IMR-90 (cell line): ENCODE measurements around the gene ADARB2. TPM values are rescaled to one million over a fixed set of nuclear protein-coding genes. Genes with fewer than 3 reads are reported as not detected.

ENCODE experiments used
- ATAC-seq: fragments of 200-7000 bp; cut with Tn5 transposase; 2 replicates; pipeline ENCODE4 v1.9.1; 2020; ENCODE audit warnings: low read depth, mild to moderate bottlenecking, moderate library complexity
- BruUV-seq: library from RNA; stranded (reverse); fragments of 400-500 nt; replicated peaks from 2 replicates; lab custom pipeline; 2021; lab: Mats Ljungman, UMichigan
- CTCF ChIA-PET: fragments of 300-600 bp; formaldehyde crosslinking; extraction: SDS; loops from one replicate; lab custom pipeline; 2021; ENCODE audit warnings: antibody characterized with exemption; lab: Yijun Ruan, JAX
- POLR2A ChIA-PET: fragments of 300-600 bp; sonication (Branson Sonifier 250); formaldehyde crosslinking; loops from one replicate; lab custom pipeline; 2022; ENCODE audit warnings: antibody characterized with exemption; ENCODE audit not compliant: unreplicated experiment; lab: Charles Lee
- DNase-seq: peaks from one replicate; pipeline ENCODE4 v3.0.0; 2013
- H2AFZ ChIP-seq: replicated peaks from 2 replicates; pipeline ENCODE3; 2013; ENCODE audit warnings: low read length, mild to moderate bottlenecking; ENCODE audit not compliant: poor library complexity
- H2AK5ac ChIP-seq: 2 replicates; pipeline ENCODE4 v1.6.1; 2013; ENCODE audit warnings: low read depth, low read length, inconsistent platforms
- H2AK9ac ChIP-seq: replicated peaks from 2 replicates; pipeline ENCODE3; 2013; ENCODE audit warnings: mild to moderate bottlenecking, low read depth, low read length, moderate library complexity; ENCODE audit not compliant: poor library complexity
- H2BK120ac ChIP-seq: 2 replicates; pipeline ENCODE4 v1.6.1; 2013; ENCODE audit warnings: low read depth, low read length, inconsistent platforms
- H2BK15ac ChIP-seq: 3 replicates; pipeline ENCODE4 v1.6.1; 2013; ENCODE audit warnings: low read depth, low read length, inconsistent platforms
- H2BK20ac ChIP-seq: 2 replicates; pipeline ENCODE4 v1.6.1; 2013; ENCODE audit warnings: low read depth, mild to moderate bottlenecking, inconsistent platforms, low read length, moderate library complexity
- H2BK5ac ChIP-seq: 2 replicates; pipeline ENCODE4 v1.6.1; 2013; ENCODE audit warnings: mild to moderate bottlenecking, low read depth, low read length, inconsistent platforms; ENCODE audit not compliant: poor library complexity, severe bottlenecking
- H3K14ac ChIP-seq: replicated peaks from 2 replicates; pipeline ENCODE4 v1.6.1; 2013; ENCODE audit warnings: low read depth, low read length, inconsistent platforms
- H3K18ac ChIP-seq: 2 replicates; pipeline ENCODE4 v1.6.1; 2013; ENCODE audit warnings: low read depth, low read length, control low read depth
- H3K23ac ChIP-seq: 2 replicates; pipeline ENCODE4 v1.6.1; 2013; ENCODE audit warnings: low read depth, low read length, inconsistent platforms
- H3K27ac ChIP-seq: 2 replicates; pipeline ENCODE4 v1.5.1; 2013; ENCODE audit warnings: mild to moderate bottlenecking, control low read depth, low read length; ENCODE audit not compliant: insufficient read depth
- H3K27me3 ChIP-seq: 2 replicates; pipeline ENCODE4 v1.6.1; 2013; ENCODE audit warnings: low read length; ENCODE audit not compliant: control insufficient read depth, insufficient read depth
- H3K36me3 ChIP-seq: 2 replicates; pipeline ENCODE4 v1.6.1; 2013; ENCODE audit warnings: low read length, mixed read lengths; ENCODE audit not compliant: control insufficient read depth, insufficient read depth
- H3K4ac ChIP-seq: 2 replicates; pipeline ENCODE4 v1.6.1; 2013; ENCODE audit warnings: low read depth, low read length, inconsistent platforms
- H3K4me1 ChIP-seq: 2 replicates; pipeline ENCODE4 v1.6.1; 2013; ENCODE audit warnings: low read length, mixed read lengths; ENCODE audit not compliant: control insufficient read depth, insufficient read depth
- H3K4me2 ChIP-seq: 2 replicates; pipeline ENCODE4 v1.6.1; 2013; ENCODE audit warnings: low read depth, mild to moderate bottlenecking, control low read depth, low read length, moderate library complexity
- H3K4me3 ChIP-seq: 2 replicates; pipeline ENCODE4 v1.5.1; 2013; ENCODE audit warnings: low read depth, mild to moderate bottlenecking, control low read depth, low read length, moderate library complexity; ENCODE audit not compliant: insufficient read depth
- H3K56ac ChIP-seq: 2 replicates; pipeline ENCODE4 v1.6.1; 2013; ENCODE audit warnings: low read length, inconsistent platforms; ENCODE audit not compliant: insufficient read depth; ENCODE audit errors: extremely low read depth
- H3K79me1 ChIP-seq, 2 experiments: 2 replicates each; pipeline ENCODE4 v1.6.1; 2013; ENCODE audit warnings: low read length in 2 of 2, inconsistent platforms in 1 of 2, low read depth in 1 of 2
- H3K9ac ChIP-seq: 2 replicates; pipeline ENCODE4 v1.6.1; 2013; ENCODE audit warnings: low read depth, low read length, control low read depth
- H3K9me1 ChIP-seq: 2 replicates; pipeline ENCODE4 v1.6.1; 2013; ENCODE audit warnings: low read length, inconsistent platforms; ENCODE audit not compliant: insufficient read depth
- H3K9me3 ChIP-seq: 2 replicates; pipeline ENCODE4 v1.6.1; 2013; ENCODE audit warnings: low read length; ENCODE audit not compliant: control insufficient read depth, insufficient read depth
- H4K20me1 ChIP-seq: 2 replicates; pipeline ENCODE4 v1.6.1; 2013; ENCODE audit warnings: low read length, inconsistent platforms; ENCODE audit not compliant: insufficient read depth
- H4K5ac ChIP-seq: 2 replicates; pipeline ENCODE4 v1.6.1; 2013; ENCODE audit warnings: mild to moderate bottlenecking, low read depth, low read length, control low read depth
- H4K8ac ChIP-seq, 2 experiments: 2 replicates each; pipeline ENCODE4 v1.6.1; 2013; ENCODE audit warnings: low read depth in 2 of 2, low read length in 2 of 2, control low read depth in 1 of 2, inconsistent platforms in 1 of 2
- H4K91ac ChIP-seq: 2 replicates; pipeline ENCODE4 v1.6.1; 2013; ENCODE audit warnings: low read depth, low read length, inconsistent platforms; ENCODE audit not compliant: insufficient read depth
- CHD1 ChIP-seq: IDR thresholded peaks from 2 replicates; pipeline ENCODE4 v1.6.1; 2012; ENCODE audit warnings: low read depth, low read length, improper control_type of control experiment
- FOS ChIP-seq: fragments of 150-350 bp; IDR thresholded peaks from 2 replicates; pipeline ENCODE4 v1.6.1; 2016; ENCODE audit warnings: low read depth, low read length
- MAFK ChIP-seq: IDR thresholded peaks from 2 replicates; pipeline ENCODE4 v1.6.1; 2012; ENCODE audit warnings: low read depth, low read length, improper control_type of control experiment
- MAZ ChIP-seq: IDR thresholded peaks from 2 replicates; pipeline ENCODE4 v1.6.1; 2012; ENCODE audit warnings: low read depth, mild to moderate bottlenecking, low read length, improper control_type of control experiment, moderate library complexity, borderline replicate concordance
- RAD21 ChIP-seq: IDR thresholded peaks from 2 replicates; pipeline ENCODE4 v1.6.1; 2012; ENCODE audit warnings: low read length, improper control_type of control experiment
- RCOR1 ChIP-seq: IDR thresholded peaks from 2 replicates; pipeline ENCODE4 v1.6.1; 2012; ENCODE audit warnings: mild to moderate bottlenecking, low read length, improper control_type of control experiment; ENCODE audit not compliant: insufficient replicate concordance
- SMC3 ChIP-seq: fragments of 150-350 bp; IDR thresholded peaks from 2 replicates; pipeline ENCODE4 v1.6.1; 2016; ENCODE audit warnings: low read depth, mild to moderate bottlenecking, antibody characterized with exemption, low read length, moderate library complexity
- WGBS, 2 experiments: methylation state at CpG; one replicate each; pipeline versions ENCODE4 v1.1.5 to v1.1.7; 2013; ENCODE audit warnings: missing lambda C conversion rate in 2 of 2; ENCODE audit not compliant: insufficient read length in 1 of 2; ENCODE audit errors: extremely low coverage in 2 of 2; 5-methylcytosine and 5-hydroxymethylcytosine counted together
- dilution Hi-C: fragments of 300-500 bp; cut with HindIII; formaldehyde crosslinking; loops from one replicate; pipeline ENCODE4 v1.14.3; 2018; ENCODE audit warnings: low sequenced_read_pairs; ENCODE audit not compliant: unreplicated experiment
- in situ Hi-C: fragments of 300-500 bp; cut with MboI; formaldehyde crosslinking; loops from 3 replicates; pipeline ENCODE4 v1.14.3; 2019; ENCODE audit warnings: low sequenced_read_pairs, inconsistent platforms, mixed read lengths
- intact Hi-C: fragments of 100-400 bp; cut with micrococcal nuclease; formaldehyde crosslinking; loops from 2 replicates; pipeline ENCODE4 v1.10.0; 2022
- polyA plus RNA-seq, 3 experiments: library from polyadenylated mRNA; depleted of rRNA; stranded (reverse); fragments of >200 nt; gene quantifications; 2 replicates each; pipeline ENCODE4 v1.2.3, GENCODE V29; 2012; ENCODE audit warnings: low replicate concordance in 1 of 3
- total RNA-seq: library from RNA; depleted of rRNA; stranded (reverse); fragments of >200 nt; gene quantifications from 2 replicates; pipeline ENCODE4 v1.2.3, GENCODE V29; 2012
- TF ChIP-seq, protein P1 (sequence below): fragments of 150-350 bp; IDR thresholded peaks from 2 replicates; pipeline ENCODE4 v1.6.1; 2017; ENCODE audit warnings: mild to moderate bottlenecking, antibody characterized with exemption, low read length, low read depth

ADARB2 gene
- total and polyA plus RNA-seq, 2 of the 4 experiments (the other 2 are of a cell fraction) = not detected

DNA sequence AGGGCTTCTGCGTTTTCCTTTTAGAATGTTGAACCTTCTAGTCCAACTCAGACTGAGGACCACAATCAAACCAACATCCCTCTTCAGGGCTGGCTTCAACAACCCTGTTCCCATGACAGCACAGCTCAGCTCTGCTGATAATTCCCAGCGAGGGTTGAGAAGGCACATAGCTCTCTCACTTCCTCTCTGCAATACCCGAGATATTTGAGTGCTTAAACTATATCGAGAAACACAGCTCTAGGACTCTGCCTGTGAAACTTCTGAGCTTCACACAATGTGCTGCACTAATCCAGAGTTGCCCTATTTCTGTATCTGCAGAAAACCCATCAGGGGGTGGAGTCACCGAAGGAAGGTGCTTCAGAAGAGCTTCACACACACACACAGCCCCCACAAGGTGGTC, 1.6 kb upstream of the ADARB2 start:
- Histone ChIP-seq H2BK20ac (no peak overlapping the region), H3K4ac (no peak overlapping the region), H4K91ac (no peak overlapping the region), H3K79me1 (no peaks in the 10 kb centered on the region), H3K4me1 (no peaks in the 10 kb centered on the region), H2BK120ac (no peak overlapping the region), H3K27me3 (no peaks in the 10 kb centered on the region), H2BK5ac (no peak overlapping the region), H4K20me1 (no peaks in the 10 kb centered on the region), H3K9ac (no peak overlapping the region), H2BK15ac (no peak overlapping the region), H4K8ac (no peak overlapping the region), H3K9me3 (peaks cover 28% of the 10 kb centered on the region), H2AK5ac (no peak overlapping the region), H3K4me2 (no peak overlapping the region), H3K9me1 (no peaks in the 10 kb centered on the region), H2AK9ac (no peak overlapping the region), H3K4me3 (no peak overlapping the region), H3K14ac (no peak overlapping the region), H4K5ac (no peak overlapping the region), H2AFZ (no peak overlapping the region), H3K18ac (no peak overlapping the region), H3K27ac (no peak overlapping the region), H3K56ac (no peak overlapping the region), H3K23ac (no peak overlapping the region), H3K36me3 (no peaks in the 10 kb centered on the region)
- BruUV-seq = no TSS peak
- CTCF ChIA-PET = no interaction called here
- DNase-seq = no peak
- POLR2A ChIA-PET = no interaction called here
- ATAC-seq = no peak
- intact Hi-C loops (no loop called here), dilution Hi-C loops (no loop called here), in situ Hi-C loops (no loop called here)
- no CpG with 5 or more reads among the region's 5 CpGs for WGBS, 2 experiments
- no peak for TF ChIP-seq CHD1
- no peak for TF ChIP-seq FOS
- TF ChIP-seq, protein P1, sequence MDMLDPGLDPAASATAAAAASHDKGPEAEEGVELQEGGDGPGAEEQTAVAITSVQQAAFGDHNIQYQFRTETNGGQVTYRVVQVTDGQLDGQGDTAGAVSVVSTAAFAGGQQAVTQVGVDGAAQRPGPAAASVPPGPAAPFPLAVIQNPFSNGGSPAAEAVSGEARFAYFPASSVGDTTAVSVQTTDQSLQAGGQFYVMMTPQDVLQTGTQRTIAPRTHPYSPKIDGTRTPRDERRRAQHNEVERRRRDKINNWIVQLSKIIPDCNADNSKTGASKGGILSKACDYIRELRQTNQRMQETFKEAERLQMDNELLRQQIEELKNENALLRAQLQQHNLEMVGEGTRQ = no peak
- TF ChIP-seq RAD21 = no peak
- TF ChIP-seq RCOR1 = no peak
- no peak for TF ChIP-seq SMC3
- no peak for TF ChIP-seq MAFK
- TF ChIP-seq MAZ = no peak
